Upper lobe of right lung (tissue), 1 donor: ENCODE results near the gene SPECC1L. TPM values are rescaled to one million over a fixed set of nuclear protein-coding genes. Genes with fewer than 3 reads are reported as not detected.

ENCODE experiments used
- ATAC-seq: fragments of 200-7000 bp; cut with Tn5 transposase; one replicate; pipeline ENCODE4 v1.9.1; 2020; ENCODE audit warnings: mild to moderate bottlenecking, moderate library complexity
- DNase-seq: peaks from one replicate; pipeline ENCODE4 v3.0.0-alpha.2; 2020
- H3K27ac ChIP-seq: fragments of 200-600 bp; one replicate; pipeline ENCODE4 v1.8.0; 2022
- H3K27me3 ChIP-seq: fragments of 200-600 bp; one replicate; pipeline ENCODE4 v1.8.0; 2022; ENCODE audit warnings: mild to moderate bottlenecking
- H3K36me3 ChIP-seq: fragments of 200-600 bp; one replicate; pipeline ENCODE4 v1.8.0; 2022
- H3K4me1 ChIP-seq: fragments of 200-600 bp; one replicate; pipeline ENCODE4 v1.8.0; 2022
- H3K4me3 ChIP-seq: fragments of 200-600 bp; one replicate; pipeline ENCODE4 v1.8.0; 2022; ENCODE audit warnings: mild to moderate bottlenecking
- H3K9me3 ChIP-seq: fragments of 200-600 bp; one replicate; pipeline ENCODE4 v1.8.0; 2022
- CTCF ChIP-seq: fragments of 200-600 bp; IDR thresholded peaks from one replicate; pipeline ENCODE4 v1.8.0; 2022; ENCODE audit warnings: antibody characterized with exemption
- intact Hi-C: fragments of 100-400 bp; cut with DNase I; formaldehyde crosslinking; loops from one replicate; pipeline ENCODE4 v1.11.0; 2022
- total RNA-seq: library from RNA; stranded (reverse); fragmentation: NEBNext Ultra II Directional; extraction: Animal tissue kit (Norgen Biotek cat#: 25700); gene quantifications from one replicate; pipeline ENCODE4 v1.2.1, GENCODE V29; 2021
- donor health status: DM: no; HTN: yes; CAD: no; lungs with severe emphysema.

Gene SPECC1L
- total RNA-seq, 1 donor from 2014 or later, result 87.1 TPM

DNA sequence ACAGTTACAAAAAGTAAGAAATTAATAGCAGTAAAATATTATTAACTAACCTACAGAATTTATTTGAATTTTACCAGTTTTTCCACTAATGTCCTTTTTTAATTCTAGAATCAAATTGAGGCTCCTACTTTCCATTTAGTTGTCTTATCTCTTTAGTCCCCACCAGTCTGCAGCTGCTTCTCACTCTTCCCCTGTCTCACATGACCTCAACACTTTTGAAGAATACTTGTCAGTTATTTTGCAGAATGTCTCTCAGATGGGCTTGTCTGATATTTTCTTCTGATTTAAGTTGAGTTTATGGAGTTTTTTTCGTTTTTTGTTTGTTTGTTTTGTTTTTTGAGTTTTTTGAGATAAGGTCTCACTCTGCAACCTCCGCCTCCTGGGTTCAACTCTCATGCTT, 82.5 kb downstream of the SPECC1L start:
- no peak for TF ChIP-seq CTCF
- Histone ChIP-seq H3K9me3 (no peaks in the 10 kb centered on the region), H3K36me3 (peaks cover 60% of the 10 kb centered on the region), H3K4me1 (no peaks in the 10 kb centered on the region), H3K4me3 (no peak overlapping the region), H3K27ac (no peak overlapping the region), H3K27me3 (no peaks in the 10 kb centered on the region)
- no peak for DNase-seq
- no peak for ATAC-seq
- intact Hi-C loops, result no loop called here

GRCh38 chr22:24355574-24355973, 84.9 kb downstream of the SPECC1L start:
- no peak overlapping the region for H3K27ac ChIP-seq
- H3K36me3 ChIP-seq, result peaks cover 57% of the 10 kb centered on the region
- ATAC-seq, result peak; percentile 63

GRCh38 chr22:24357547-24357946, 86.9 kb downstream of the SPECC1L start:
- intact Hi-C loops, result no loop called here
- Histone ChIP-seq H3K27me3 (no peaks in the 10 kb centered on the region), H3K4me3 (no peak overlapping the region), H3K9me3 (no peaks in the 10 kb centered on the region), H3K4me1 (peaks cover 16% of the 10 kb centered on the region), H3K36me3 (peaks cover 45% of the 10 kb centered on the region), H3K27ac (no peak overlapping the region)
- ATAC-seq (no peak), DNase-seq (no peak)
- TF ChIP-seq CTCF, result no peak

More at GRCh38 chr22:24355574-24355973, 84.9 kb downstream of the SPECC1L start:
- H3K4me1 ChIP-seq, result peaks cover 13% of the 10 kb centered on the region
- no peak for DNase-seq
- TF ChIP-seq CTCF, result no peak
- H3K4me3 ChIP-seq, result no peak overlapping the region
- intact Hi-C loops, result no loop called here
- H3K9me3 ChIP-seq, result no peaks in the 10 kb centered on the region
- H3K27me3 ChIP-seq, result no peaks in the 10 kb centered on the region

DNA sequence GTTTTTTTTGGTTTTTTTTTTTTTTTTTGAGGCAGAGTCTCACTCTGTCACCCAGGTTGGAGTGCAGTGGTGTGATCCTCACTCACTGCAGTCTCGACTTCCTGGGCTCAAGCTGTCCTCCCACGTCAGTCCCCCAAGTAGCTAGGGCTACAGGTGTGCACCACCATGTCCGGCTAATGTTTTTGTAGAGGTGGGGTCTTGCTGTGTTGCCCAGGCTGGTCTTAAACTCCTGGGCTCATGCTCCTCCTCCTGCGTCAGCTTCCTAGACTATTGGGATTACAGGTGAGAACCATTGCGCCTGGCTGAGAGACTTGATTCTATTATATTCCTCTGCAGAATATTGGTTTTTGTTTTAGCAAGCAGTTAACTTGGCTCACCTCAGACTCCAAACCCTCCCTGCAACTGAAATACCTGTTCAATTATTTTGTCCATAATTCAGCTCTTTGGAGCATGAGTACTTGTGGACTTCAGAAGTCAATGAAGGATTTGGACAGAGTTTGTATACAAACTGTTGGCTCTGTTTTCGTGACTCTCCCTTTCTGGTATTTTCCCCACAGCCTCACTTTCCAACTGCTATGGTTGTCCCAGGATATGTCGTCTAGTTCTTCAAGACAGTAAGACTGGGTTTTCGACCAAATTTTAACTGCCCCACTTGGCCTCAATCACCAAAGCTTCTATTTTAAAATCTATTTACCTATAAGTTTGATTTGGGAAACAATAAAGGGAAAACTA, 87.6 kb downstream of the SPECC1L start:
- ATAC-seq (no peak), DNase-seq (no peak)
- H3K9me3 ChIP-seq, result no peaks in the 10 kb centered on the region
- no peak overlapping the region for H3K4me3 ChIP-seq
- H3K27ac ChIP-seq, result no peak overlapping the region
- H3K27me3 ChIP-seq, result no peaks in the 10 kb centered on the region
- peaks cover 16% of the 10 kb centered on the region for H3K4me1 ChIP-seq
- TF ChIP-seq CTCF, result no peak
- peaks cover 52% of the 10 kb centered on the region for H3K36me3 ChIP-seq
- intact Hi-C loops, result no loop called here

DNA sequence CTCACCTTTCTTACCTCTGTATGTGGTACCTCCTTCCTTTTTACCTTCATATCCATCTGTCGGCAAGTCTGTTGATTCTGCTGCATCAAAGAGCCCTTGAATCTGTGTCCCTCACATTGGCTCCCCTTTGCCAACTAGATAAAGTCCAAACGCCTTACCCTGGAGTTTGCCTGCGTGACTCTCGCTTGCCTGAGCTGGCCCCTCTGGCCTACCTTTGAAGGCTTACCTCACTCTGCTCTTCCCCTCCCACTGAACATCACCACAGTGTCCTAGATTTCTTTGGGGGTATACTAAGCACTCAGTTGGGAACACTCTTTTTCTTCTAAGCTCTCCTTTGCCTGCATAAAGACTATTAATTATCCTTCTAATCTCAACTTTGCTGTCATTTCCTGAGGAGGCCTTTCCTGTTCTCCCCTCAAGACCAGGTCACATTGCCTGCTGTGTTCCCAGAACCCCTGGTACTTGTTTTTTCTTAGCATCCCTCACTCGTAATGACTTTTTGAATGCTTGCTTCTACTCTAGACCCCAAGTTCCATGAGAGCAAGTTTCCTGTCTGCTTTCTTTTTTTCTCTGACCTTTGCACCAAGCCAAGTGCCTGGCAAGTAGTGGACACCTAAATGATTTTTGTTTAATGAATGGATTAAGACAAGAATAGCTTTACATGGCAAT, 89.0 kb downstream of the SPECC1L start:
- Histone ChIP-seq H3K27me3 (no peaks in the 10 kb centered on the region), H3K9me3 (no peaks in the 10 kb centered on the region), H3K36me3 (peaks cover 55% of the 10 kb centered on the region), H3K27ac (no peak overlapping the region), H3K4me1 (peaks cover 16% of the 10 kb centered on the region), H3K4me3 (no peak overlapping the region)
- no peak for TF ChIP-seq CTCF
- ATAC-seq, result peak; percentile 26
- intact Hi-C loops, result no loop called here
- no peak for DNase-seq
